Cardiac muscle cell (in vitro differentiated cells and primary cell): ENCODE results near the gene MTCL1. TPM values are rescaled to one million over a fixed set of nuclear protein-coding genes. Genes with fewer than 3 reads are reported as not detected.

Experiments
- DNase-seq, 2 donors: peaks; one replicate each; pipeline versions ENCODE4 v3.0.0 to v3.0.0-alpha.2; 2010 to 2017; ENCODE audit warnings: low read depth in 1 of 2, low spot score in 1 of 2
- H3K27ac ChIP-seq: fragments of 200-600 bp; sonication (generic); 2 replicates; pipeline ENCODE4 v1.5.1; 2016
- H3K27me3 ChIP-seq: fragments of 200-600 bp; sonication (generic); 2 replicates; pipeline ENCODE4 v1.6.0; 2016; ENCODE audit warnings: control low read depth
- H3K36me3 ChIP-seq: fragments of 200-600 bp; sonication (generic); 2 replicates; pipeline ENCODE4 v1.5.1; 2016; ENCODE audit warnings: control low read depth
- H3K4me1 ChIP-seq: fragments of 200-600 bp; sonication (generic); 2 replicates; pipeline ENCODE4 v1.8.1; 2017; ENCODE audit warnings: low read depth, mild to moderate bottlenecking, mixed run types
- H3K4me3 ChIP-seq: fragments of 200-600 bp; sonication (generic); 2 replicates; pipeline ENCODE4 v1.5.1; 2016; ENCODE audit warnings: mild to moderate bottlenecking
- H3K9me3 ChIP-seq: fragments of 200-600 bp; sonication (generic); 2 replicates; pipeline ENCODE4 v1.5.1; 2017; ENCODE audit warnings: low read depth, mild to moderate bottlenecking, control low read depth
- polyA plus RNA-seq: library from polyadenylated mRNA; unstranded; fragments of >200 nt; fragmentation: Nextera tagmentation; extraction: Ambion mirVana; gene quantifications from 2 replicates; pipeline ENCODE4 v1.2.1, GENCODE V29; 2016
- total RNA-seq: library from RNA; depleted of rRNA; stranded (reverse); fragments of >200 nt; gene quantifications from 2 replicates; pipeline ENCODE4 v1.2.3, GENCODE V29; 2016
- TF ChIP-seq, protein P1 (sequence below): IDR thresholded peaks from 2 replicates; pipeline ENCODE4 v1.5.1; 2012; ENCODE audit warnings: low read depth, mild to moderate bottlenecking, low read length

MTCL1 gene
- total and polyA plus RNA-seq, 2 experiments from 2014 or later: 1.8 to 9.6 TPM

GRCh38 chr18:8776013-8776943 lies 70.9 kb downstream of the MTCL1 start:
- peak in 1 of 2 donors; percentile 44 for DNase-seq
- no peak overlapping the region for H3K27ac ChIP-seq
- H3K36me3 ChIP-seq: no peaks in the 10 kb centered on the region
- no peaks in the 10 kb centered on the region for H3K9me3 ChIP-seq
- H3K27me3 ChIP-seq: no peaks in the 10 kb centered on the region
- TF ChIP-seq, protein P1, sequence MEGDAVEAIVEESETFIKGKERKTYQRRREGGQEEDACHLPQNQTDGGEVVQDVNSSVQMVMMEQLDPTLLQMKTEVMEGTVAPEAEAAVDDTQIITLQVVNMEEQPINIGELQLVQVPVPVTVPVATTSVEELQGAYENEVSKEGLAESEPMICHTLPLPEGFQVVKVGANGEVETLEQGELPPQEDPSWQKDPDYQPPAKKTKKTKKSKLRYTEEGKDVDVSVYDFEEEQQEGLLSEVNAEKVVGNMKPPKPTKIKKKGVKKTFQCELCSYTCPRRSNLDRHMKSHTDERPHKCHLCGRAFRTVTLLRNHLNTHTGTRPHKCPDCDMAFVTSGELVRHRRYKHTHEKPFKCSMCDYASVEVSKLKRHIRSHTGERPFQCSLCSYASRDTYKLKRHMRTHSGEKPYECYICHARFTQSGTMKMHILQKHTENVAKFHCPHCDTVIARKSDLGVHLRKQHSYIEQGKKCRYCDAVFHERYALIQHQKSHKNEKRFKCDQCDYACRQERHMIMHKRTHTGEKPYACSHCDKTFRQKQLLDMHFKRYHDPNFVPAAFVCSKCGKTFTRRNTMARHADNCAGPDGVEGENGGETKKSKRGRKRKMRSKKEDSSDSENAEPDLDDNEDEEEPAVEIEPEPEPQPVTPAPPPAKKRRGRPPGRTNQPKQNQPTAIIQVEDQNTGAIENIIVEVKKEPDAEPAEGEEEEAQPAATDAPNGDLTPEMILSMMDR: no peak
- no peak overlapping the region for H3K4me3 ChIP-seq
- H3K4me1 ChIP-seq: peaks cover 15% of the 10 kb centered on the region

GRCh38 chr18:8777846-8778245 lies 72.5 kb downstream of the MTCL1 start:
- Histone ChIP-seq H3K27ac (no peak overlapping the region), H3K4me1 (peaks cover 15% of the 10 kb centered on the region), H3K4me3 (no peak overlapping the region), H3K27me3 (no peaks in the 10 kb centered on the region), H3K36me3 (no peaks in the 10 kb centered on the region), H3K9me3 (no peaks in the 10 kb centered on the region)
- TF ChIP-seq, protein P1: no peak
- no peak for DNase-seq

GRCh38 chr18:8778386-8778785 lies 73.0 kb downstream of the MTCL1 start:
- H3K9me3 ChIP-seq: no peaks in the 10 kb centered on the region
- no peaks in the 10 kb centered on the region for H3K27me3 ChIP-seq
- no peak for DNase-seq
- no peak overlapping the region for H3K27ac ChIP-seq
- peaks cover 15% of the 10 kb centered on the region for H3K4me1 ChIP-seq
- H3K36me3 ChIP-seq: no peaks in the 10 kb centered on the region
- TF ChIP-seq, protein P1: no peak
- no peak overlapping the region for H3K4me3 ChIP-seq

- Histone ChIP-seq H3K27ac (no peak overlapping the region), H3K4me1 (peaks cover 12% of the 10 kb centered on the region), H3K4me3 (no peak overlapping the region), H3K27me3 (no peaks in the 10 kb centered on the region), H3K9me3 (no peaks in the 10 kb centered on the region), H3K36me3 (no peaks in the 10 kb centered on the region)
- no peak for DNase-seq
- TF ChIP-seq, protein P1: no peak
These were observed 73.5 kb downstream of the MTCL1 start for GRCh38 chr18:8778824-8779223.

DNA sequence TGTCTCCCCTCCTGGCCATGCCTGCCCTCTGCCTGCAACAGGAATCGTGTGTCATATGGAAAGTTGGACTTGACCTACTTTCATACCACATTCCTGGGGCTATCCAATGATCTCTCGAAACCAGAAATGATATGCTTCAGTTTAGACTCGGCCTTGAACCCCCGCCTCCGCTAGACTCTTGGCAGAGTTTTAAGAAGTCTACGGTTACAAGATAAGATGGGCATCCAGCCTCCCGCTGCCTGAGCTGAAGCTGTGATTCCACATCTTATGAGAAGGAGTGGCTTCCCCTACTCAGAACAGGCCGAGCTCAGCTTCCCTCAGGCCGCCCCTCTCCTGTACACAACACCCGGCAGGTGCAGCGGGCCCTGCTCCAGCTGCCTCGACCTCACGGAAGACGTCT lies 73.9 kb downstream of the MTCL1 start:
- no peaks in the 10 kb centered on the region for H3K36me3 ChIP-seq
- peak in 1 of 2 donors; percentile 30 for DNase-seq
- H3K27ac ChIP-seq: no peak overlapping the region
- peaks cover 7% of the 10 kb centered on the region for H3K4me1 ChIP-seq
- H3K27me3 ChIP-seq: no peaks in the 10 kb centered on the region
- TF ChIP-seq, protein P1: no peak
- H3K4me3 ChIP-seq: no peak overlapping the region
- H3K9me3 ChIP-seq: no peaks in the 10 kb centered on the region
